Colonic mucosa (tissue), 4 donors: ENCODE results near the gene PSME3. TPM values are rescaled to one million over a fixed set of nuclear protein-coding genes. Genes with fewer than 3 reads are reported as not detected.
"Not testable (repeated sequence)": the region's sequence is repeated elsewhere in the genome, so short reads cannot be mapped to it uniquely, and the experiment has no call there.

ENCODE experiments used
- DNase-seq: peaks from one replicate; pipeline ENCODE4 v3.0.0-alpha.2; 2020
- H3K27ac ChIP-seq: fragments of 200-600 bp; one replicate; pipeline ENCODE4 v1.8.0; 2021
- H3K27me3 ChIP-seq: fragments of 200-600 bp; one replicate; pipeline ENCODE4 v1.8.0; 2021
- H3K36me3 ChIP-seq: fragments of 200-600 bp; one replicate; pipeline ENCODE4 v1.8.0; 2021
- H3K4me1 ChIP-seq: fragments of 200-600 bp; one replicate; pipeline ENCODE4 v1.8.0; 2021; ENCODE audit warnings: mild to moderate bottlenecking
- H3K4me3 ChIP-seq: fragments of 200-600 bp; one replicate; pipeline ENCODE4 v1.8.0; 2021
- H3K9ac ChIP-seq, 2 donors: one replicate each; pipeline ENCODE4 v1.7.0; 2013; ENCODE audit warnings: control low read depth in 2 of 2, low read depth in 2 of 2, low read length in 2 of 2
- H3K9me3 ChIP-seq: fragments of 200-600 bp; one replicate; pipeline ENCODE4 v1.8.0; 2021
- intact Hi-C: fragments of 100-400 bp; cut with DNase I; formaldehyde crosslinking; loops from one replicate; pipeline ENCODE4 v1.14.1; 2022
- total RNA-seq, 2 donors: library from RNA; stranded (reverse); fragmentation: NEBNext Ultra II Directional in 1 of 2; extraction: Animal tissue kit (Norgen Biotek cat#: 25700) in 1 of 2; gene quantifications; one replicate each; pipeline ENCODE4 v1.2.1, GENCODE V29; 2021
- TF ChIP-seq, protein P1 (sequence below): fragments of 200-600 bp; IDR thresholded peaks from one replicate; pipeline ENCODE4 v1.8.0; 2022; ENCODE audit warnings: antibody characterized with exemption, mild to moderate bottlenecking
- donor health status: healthy.
- donor health status: DM: no; HTN: no; CAD: no.
- donor health status: DM: no; HTN: no; CAD: no.

Gene PSME3
- total RNA-seq, 2 donors from 2014 or later = 86.4 to 163 TPM

DNA sequence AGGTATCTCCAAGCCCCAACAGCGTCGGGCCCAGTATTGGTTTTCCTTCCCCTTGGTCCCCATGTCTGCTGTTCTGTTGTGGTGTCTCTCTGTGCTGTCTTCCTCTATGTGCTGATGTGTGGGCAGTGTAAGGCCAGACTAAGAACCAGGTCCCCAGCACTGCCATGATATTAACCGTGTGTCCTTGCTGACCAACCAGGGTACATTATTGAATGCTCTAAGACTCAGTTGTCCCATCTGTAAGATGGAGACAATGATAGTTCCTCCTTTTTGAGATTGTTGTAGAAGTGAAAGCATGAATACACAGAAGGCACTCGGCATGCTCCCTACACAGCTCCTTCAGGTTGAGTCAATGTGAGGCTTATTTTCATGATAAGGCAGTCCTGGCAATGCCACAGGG, 38.5 kb downstream of the PSME3 start:
- no peak overlapping the region for H3K4me3 ChIP-seq
- TF ChIP-seq, protein P1, sequence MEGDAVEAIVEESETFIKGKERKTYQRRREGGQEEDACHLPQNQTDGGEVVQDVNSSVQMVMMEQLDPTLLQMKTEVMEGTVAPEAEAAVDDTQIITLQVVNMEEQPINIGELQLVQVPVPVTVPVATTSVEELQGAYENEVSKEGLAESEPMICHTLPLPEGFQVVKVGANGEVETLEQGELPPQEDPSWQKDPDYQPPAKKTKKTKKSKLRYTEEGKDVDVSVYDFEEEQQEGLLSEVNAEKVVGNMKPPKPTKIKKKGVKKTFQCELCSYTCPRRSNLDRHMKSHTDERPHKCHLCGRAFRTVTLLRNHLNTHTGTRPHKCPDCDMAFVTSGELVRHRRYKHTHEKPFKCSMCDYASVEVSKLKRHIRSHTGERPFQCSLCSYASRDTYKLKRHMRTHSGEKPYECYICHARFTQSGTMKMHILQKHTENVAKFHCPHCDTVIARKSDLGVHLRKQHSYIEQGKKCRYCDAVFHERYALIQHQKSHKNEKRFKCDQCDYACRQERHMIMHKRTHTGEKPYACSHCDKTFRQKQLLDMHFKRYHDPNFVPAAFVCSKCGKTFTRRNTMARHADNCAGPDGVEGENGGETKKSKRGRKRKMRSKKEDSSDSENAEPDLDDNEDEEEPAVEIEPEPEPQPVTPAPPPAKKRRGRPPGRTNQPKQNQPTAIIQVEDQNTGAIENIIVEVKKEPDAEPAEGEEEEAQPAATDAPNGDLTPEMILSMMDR = no peak
- H3K27ac ChIP-seq = no peak overlapping the region
- H3K27me3 ChIP-seq = no peaks in the 10 kb centered on the region
- DNase-seq = no peak
- no peak overlapping the region for H3K9ac ChIP-seq
- H3K4me1 ChIP-seq = no peaks in the 10 kb centered on the region
- H3K36me3 ChIP-seq = no peaks in the 10 kb centered on the region
- H3K9me3 ChIP-seq = no peaks in the 10 kb centered on the region
- intact Hi-C loops = no loop called here

DNA sequence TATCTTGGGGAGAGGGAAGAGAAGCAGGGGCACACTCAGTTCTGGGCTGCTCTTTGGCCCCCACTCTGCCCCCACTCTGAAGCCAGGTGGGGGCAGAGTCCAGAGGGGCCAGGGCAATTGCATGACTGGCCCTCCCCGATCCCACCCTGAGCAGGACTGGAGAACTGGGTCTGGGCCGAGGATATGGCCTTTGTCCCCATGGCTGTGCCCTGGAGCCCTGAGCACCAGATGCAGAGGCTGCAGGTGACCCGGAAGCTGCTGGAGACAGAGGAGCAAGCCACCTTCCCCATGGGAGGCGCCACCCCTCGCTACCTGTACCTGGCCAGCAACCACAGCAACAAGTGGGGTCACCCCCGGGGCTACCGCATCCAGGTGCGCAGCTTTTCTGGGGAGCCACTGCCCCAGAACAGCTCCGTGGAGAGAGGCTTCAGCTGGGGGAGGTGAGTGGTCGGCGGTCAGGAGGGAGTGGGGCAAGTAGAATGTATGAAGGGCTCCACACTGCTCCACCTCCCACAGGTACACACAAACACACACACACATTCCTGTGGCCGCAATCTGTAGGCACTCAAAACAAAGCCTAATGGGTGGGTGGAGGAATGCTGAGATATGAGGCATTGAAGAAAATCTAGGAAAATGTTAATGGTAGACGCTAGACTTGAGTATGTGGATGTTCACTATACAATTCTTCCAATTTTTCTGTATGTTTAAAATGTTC, 39.2 kb downstream of the PSME3 start:
- Histone ChIP-seq H3K4me1 (no peaks in the 10 kb centered on the region), H3K27me3 (no peaks in the 10 kb centered on the region), H3K9ac (no peak overlapping the region), H3K9me3 (no peaks in the 10 kb centered on the region), H3K36me3 (no peaks in the 10 kb centered on the region), H3K27ac (no peak overlapping the region), H3K4me3 (no peak overlapping the region)
- TF ChIP-seq, protein P1 = no peak
- intact Hi-C loops = no loop called here
- no peak for DNase-seq

DNA sequence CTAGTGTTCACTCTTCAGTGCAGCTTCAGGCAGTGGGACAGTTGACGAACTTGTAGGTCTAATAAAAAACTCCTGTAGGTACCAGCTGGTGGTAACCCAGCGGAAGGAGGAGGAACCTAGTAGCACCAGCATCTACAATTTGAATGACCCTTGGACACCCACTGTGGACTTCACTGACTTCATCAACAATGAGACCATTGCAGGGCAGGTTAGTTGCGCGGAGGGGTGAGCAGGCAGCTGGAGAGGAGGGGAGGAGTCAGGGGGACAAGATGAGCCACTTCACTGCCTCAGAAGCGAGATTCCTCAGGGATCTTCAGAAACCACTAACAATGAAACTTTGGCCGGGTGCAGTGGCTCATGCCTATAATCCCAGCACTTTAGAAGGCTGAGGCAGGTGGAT, 40.1 kb downstream of the PSME3 start:
- Histone ChIP-seq H3K9ac (no peak overlapping the region), H3K27me3 (no peaks in the 10 kb centered on the region), H3K4me1 (no peaks in the 10 kb centered on the region), H3K4me3 (no peak overlapping the region), H3K36me3 (no peaks in the 10 kb centered on the region), H3K27ac (no peak overlapping the region), H3K9me3 (no peaks in the 10 kb centered on the region)
- DNase-seq = no peak
- TF ChIP-seq, protein P1 = no peak
- intact Hi-C loops = no loop called here

DNA sequence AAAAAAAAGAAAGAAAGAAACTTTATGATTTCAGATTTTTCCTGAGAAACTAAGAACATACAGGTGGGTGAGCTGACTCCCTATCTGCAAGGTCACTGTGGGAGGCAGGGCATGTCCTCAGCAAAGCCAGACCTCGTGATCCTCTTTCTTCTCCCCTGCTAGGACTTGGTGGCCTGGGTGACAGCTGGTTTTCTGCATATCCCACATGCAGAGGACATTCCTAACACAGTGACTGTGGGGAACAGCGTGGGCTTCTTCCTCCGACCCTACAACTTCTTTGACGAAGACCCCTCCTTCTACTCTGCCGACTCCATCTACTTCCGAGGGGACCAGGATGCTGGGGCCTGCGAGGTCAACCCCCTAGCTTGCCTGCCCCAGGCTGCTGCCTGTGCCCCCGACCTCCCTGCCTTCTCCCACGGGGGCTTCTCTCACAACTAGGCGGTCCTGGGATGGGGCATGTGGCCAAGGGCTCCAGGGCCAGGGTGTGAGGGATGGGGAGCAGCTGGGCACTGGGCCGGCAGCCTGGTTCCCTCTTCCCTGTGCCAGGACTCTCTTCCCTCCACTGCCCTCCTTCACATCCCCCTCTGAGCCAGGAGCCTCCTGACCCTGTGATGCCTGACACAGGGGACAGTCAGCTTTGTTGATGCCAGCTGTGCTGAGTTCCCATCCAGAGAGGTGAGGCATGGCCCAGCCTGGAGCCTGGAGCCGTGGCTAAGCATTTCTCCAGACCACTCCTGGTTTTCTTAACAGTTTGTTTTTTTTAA, 40.9 kb downstream of the PSME3 start:
- H3K9me3 ChIP-seq, H3K36me3 ChIP-seq, H3K4me1 ChIP-seq, DNase-seq, H3K4me3 ChIP-seq, H3K27me3 ChIP-seq, H3K27ac ChIP-seq, H3K9ac ChIP-seq, intact Hi-C loops: not testable (repeated sequence)

DNA sequence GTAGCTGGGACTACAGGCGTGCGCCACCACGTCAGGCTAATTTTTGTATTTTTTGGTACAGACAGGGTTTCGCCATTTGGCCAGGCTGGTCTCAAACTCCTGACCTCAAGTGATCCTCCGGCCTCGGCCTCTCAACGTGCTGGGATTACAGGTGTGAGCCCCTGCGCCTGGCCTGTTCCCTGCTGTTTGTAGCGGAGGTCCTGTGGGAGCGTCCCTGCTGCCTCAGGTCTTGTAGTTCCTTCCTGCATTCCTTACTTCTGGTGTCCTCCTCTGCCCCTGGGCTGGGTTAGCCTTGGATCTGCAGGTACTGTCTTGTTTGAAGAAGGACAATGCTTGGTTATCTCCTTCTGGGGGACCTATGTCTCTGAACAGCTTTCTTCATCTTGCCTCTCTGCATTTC, 43.8 kb downstream of the PSME3 start:
- no peak overlapping the region for H3K27ac ChIP-seq
- no peaks in the 10 kb centered on the region for H3K4me1 ChIP-seq

More for the DNA sequence above, 43.8 kb downstream of the PSME3 start:
- no peaks in the 10 kb centered on the region for H3K9me3 ChIP-seq
- H3K36me3 ChIP-seq = no peaks in the 10 kb centered on the region
- no peak overlapping the region for H3K9ac ChIP-seq
- TF ChIP-seq, protein P1 = no peak
- DNase-seq = no peak
- intact Hi-C loops = no loop called here
- no peaks in the 10 kb centered on the region for H3K27me3 ChIP-seq
- no peak overlapping the region for H3K4me3 ChIP-seq
